ENCODE results near the gene ZNF800. TPM values are rescaled to one million over a fixed set of nuclear protein-coding genes. Genes with fewer than 3 reads are reported as not detected.

The ZNF800 gene
- total and polyA plus RNA-seq, 4 experiments from 2014 or later, result 25.6 to 63.3 (median 60.4) TPM

DNA sequence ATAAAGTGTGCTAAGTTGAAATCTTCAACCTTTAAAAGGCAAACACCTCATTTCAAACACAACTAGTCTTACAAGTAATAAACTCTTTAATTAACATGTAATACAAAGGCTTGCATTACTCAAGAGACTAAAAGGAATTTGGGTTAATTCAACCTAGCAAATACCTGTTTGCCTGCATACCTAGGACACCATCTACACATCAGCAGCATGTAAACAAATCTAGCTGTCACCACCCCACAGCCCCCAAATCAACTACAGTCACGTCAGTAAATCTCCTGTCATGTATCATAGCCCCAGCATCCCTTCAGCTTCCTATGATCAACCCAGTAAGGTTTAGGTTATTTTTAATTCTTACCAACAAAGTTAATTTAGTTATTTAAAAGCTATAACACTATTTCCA, 33.5 kb downstream of the ZNF800 start:
- H3K9me3 ChIP-seq (ENCODE audit: control insufficient read depth in 1 of 2, low read length in 2 of 2), result no peaks in the 10 kb centered on the region
- ChIA-PET CTCF (ENCODE audit: partially characterized antibody) (interaction anchor here (1.4 kb wide), 1 partner anchor 11 kb away, joined by 3 read pairs; no protein-coding TSS in a partner anchor), POLR2A (ENCODE audit: partially characterized antibody) (no interaction called here)
- no peak overlapping the region for H3K4me3 Mint-ChIP-seq
- no peaks in the 10 kb centered on the region for H3K4me1 ChIP-seq (ENCODE audit: insufficient read depth, low read length)
- H3K36me3 Mint-ChIP-seq, result peaks cover 6 to 28% of the 10 kb centered on the region in 2 donors
- peak overlapping the region in 3 of 7 donors; percentile 10 to 12 (median 11) for H3K27ac Mint-ChIP-seq
- H3K27me3 ChIP-seq (ENCODE audit: insufficient read depth, low read length), result no peaks in the 10 kb centered on the region
- no peaks in the 10 kb centered on the region for H3K9me3 Mint-ChIP-seq
- H3K36me3 ChIP-seq (ENCODE audit: insufficient read depth, low read length), result peaks cover 13% of the 10 kb centered on the region
- no peak overlapping the region for H3K27ac ChIP-seq (ENCODE audit: low read depth, low read length)
- DNase-seq, result no peak
- H3K4me1 Mint-ChIP-seq, result peaks cover 4 to 18% (median 9%) of the 10 kb centered on the region in 4 donors
- intact Hi-C loops (cut with micrococcal nuclease), result no loop called here
- no peaks in the 10 kb centered on the region for H3K27me3 Mint-ChIP-seq
- H3K4me3 ChIP-seq (ENCODE audit: low read length in 2 of 2), result no peak overlapping the region

DNA sequence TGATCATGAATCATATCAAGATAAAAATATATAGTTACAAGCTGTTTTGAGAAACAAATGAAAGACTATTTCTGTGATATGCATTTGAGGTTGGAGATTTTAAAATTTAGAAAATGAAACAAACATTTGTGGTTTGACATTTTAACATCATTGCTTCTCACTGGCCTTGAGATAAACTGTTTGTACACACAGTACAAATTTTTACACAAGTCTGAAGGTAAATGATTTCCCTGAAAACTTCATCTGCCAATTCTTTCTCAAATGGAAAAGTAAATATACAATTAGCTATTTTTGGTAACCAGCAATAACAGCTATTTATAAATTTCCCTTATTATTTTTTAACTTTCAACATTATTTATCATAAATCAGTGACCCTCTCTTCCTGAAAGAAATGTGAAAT, 38.6 kb downstream of the ZNF800 start:
- Mint-ChIP-seq H3K4me3 (no peak overlapping the region), H3K9me3 (no peaks in the 10 kb centered on the region), H3K27ac (no peak overlapping the region), H3K36me3 (peaks cover 5 to 26% of the 10 kb centered on the region in 2 donors), H3K4me1 (peaks cover 8 to 18% (median 15%) of the 10 kb centered on the region in 4 donors), H3K27me3 (no peaks in the 10 kb centered on the region)
- DNase-seq, result no peak
- Histone ChIP-seq H3K27me3 (ENCODE audit: insufficient read depth, low read length) (no peaks in the 10 kb centered on the region), H3K4me1 (ENCODE audit: insufficient read depth, low read length) (no peaks in the 10 kb centered on the region), H3K9me3 (ENCODE audit: control insufficient read depth in 1 of 2, low read length in 2 of 2) (no peaks in the 10 kb centered on the region), H3K4me3 (ENCODE audit: low read length in 2 of 2) (no peak overlapping the region), H3K36me3 (ENCODE audit: insufficient read depth, low read length) (no peaks in the 10 kb centered on the region), H3K27ac (ENCODE audit: low read depth, low read length) (no peak overlapping the region)
- ChIA-PET POLR2A (ENCODE audit: partially characterized antibody) (interaction anchor here (0.6 to 2.9 kb wide), 2 partner anchors 37 to 39 kb away, joined by 3 to 14 read pairs; partner anchors contain the start of gene ZNF800), CTCF (ENCODE audit: partially characterized antibody) (interaction anchor here (1.0 kb wide), 1 partner anchor 39 kb away, joined by 3 read pairs; the partner anchor contains the start of gene ZNF800)
- intact Hi-C loops (cut with micrococcal nuclease), result no loop called here

GRCh38 chr7:127350586-127350985, 41.9 kb downstream of the ZNF800 start:
- Mint-ChIP-seq H3K36me3 (peaks cover 0 to 13% of the 10 kb centered on the region in 2 donors), H3K4me3 (no peak overlapping the region), H3K4me1 (peaks cover 19 to 31% (median 21%) of the 10 kb centered on the region in 4 donors), H3K27me3 (no peaks in the 10 kb centered on the region), H3K9me3 (no peaks in the 10 kb centered on the region), H3K27ac (peak overlapping the region in 1 of 7 donors; percentile 26)
- H3K4me1 ChIP-seq (ENCODE audit: insufficient read depth, low read length), result peaks cover 9% of the 10 kb centered on the region
- H3K4me3 ChIP-seq (ENCODE audit: low read length in 2 of 2), result no peak overlapping the region
- ChIA-PET CTCF (ENCODE audit: partially characterized antibody) (interaction anchor here (0.9 to 4.4 kb wide), 4 partner anchors 27 to 98 kb away, joined by 3 to 44 read pairs (median 4); no protein-coding TSS in a partner anchor), POLR2A (ENCODE audit: partially characterized antibody) (interaction anchor here (0.9 to 1.8 kb wide), 2 partner anchors 41 to 531 kb away, joined by 3 to 10 read pairs; partner anchors contain the start of gene ZNF800)
- H3K27me3 ChIP-seq (ENCODE audit: insufficient read depth, low read length), result no peaks in the 10 kb centered on the region
- intact Hi-C loops (cut with micrococcal nuclease), result no loop called here
- H3K36me3 ChIP-seq (ENCODE audit: insufficient read depth, low read length), result no peaks in the 10 kb centered on the region
- no peak for DNase-seq
- H3K27ac ChIP-seq (ENCODE audit: low read depth, low read length), result no peak overlapping the region
- no peaks in the 10 kb centered on the region for H3K9me3 ChIP-seq (ENCODE audit: control insufficient read depth in 1 of 2, low read length in 2 of 2)

GRCh38 chr7:127349881-127350280, 42.6 kb downstream of the ZNF800 start:
- Mint-ChIP-seq H3K27me3 (no peaks in the 10 kb centered on the region), H3K27ac (peak overlapping the region in 2 of 7 donors; percentile 10 to 43), H3K36me3 (peaks cover 0 to 10% of the 10 kb centered on the region in 2 donors), H3K4me1 (peaks cover 17 to 31% (median 20%) of the 10 kb centered on the region in 4 donors), H3K9me3 (no peaks in the 10 kb centered on the region), H3K4me3 (no peak overlapping the region)
- intact Hi-C loops (cut with micrococcal nuclease), result loop anchor here (5.0 kb wide), 3 partner anchors 42 to 237 kb away; partner anchors contain the start of genes ARF5, GCC1, GRM8 and ZNF800
- ChIA-PET POLR2A (ENCODE audit: partially characterized antibody) (interaction anchor here (3.5 kb wide), 1 partner anchor 43 kb away, joined by 37 read pairs; the partner anchor contains the start of gene ZNF800), CTCF (ENCODE audit: partially characterized antibody) (interaction anchor here (1.0 to 4.4 kb wide), 10 partner anchors 17 to 860 kb away, joined by 3 to 44 read pairs (median 6); partner anchors contain the start of gene ZNF800)
- Histone ChIP-seq H3K36me3 (ENCODE audit: insufficient read depth, low read length) (no peaks in the 10 kb centered on the region), H3K4me1 (ENCODE audit: insufficient read depth, low read length) (peaks cover 9% of the 10 kb centered on the region), H3K9me3 (ENCODE audit: control insufficient read depth in 1 of 2, low read length in 2 of 2) (no peaks in the 10 kb centered on the region), H3K4me3 (ENCODE audit: low read length in 2 of 2) (no peak overlapping the region), H3K27me3 (ENCODE audit: insufficient read depth, low read length) (no peaks in the 10 kb centered on the region), H3K27ac (ENCODE audit: low read depth, low read length) (no peak overlapping the region)
- no peak for DNase-seq

GRCh38 chr7:127348247-127348631, 44.3 kb downstream of the ZNF800 start:
- Histone ChIP-seq H3K4me1 (ENCODE audit: insufficient read depth, low read length) (peaks cover 9% of the 10 kb centered on the region), H3K9me3 (ENCODE audit: control insufficient read depth in 1 of 2, low read length in 2 of 2) (no peaks in the 10 kb centered on the region), H3K36me3 (ENCODE audit: insufficient read depth, low read length) (no peaks in the 10 kb centered on the region), H3K4me3 (ENCODE audit: low read length in 2 of 2) (no peak overlapping the region), H3K27me3 (ENCODE audit: insufficient read depth, low read length) (no peaks in the 10 kb centered on the region), H3K27ac (ENCODE audit: low read depth, low read length) (no peak overlapping the region)
- DNase-seq, result no peak
- ChIA-PET CTCF (ENCODE audit: partially characterized antibody) (interaction anchor here (0.6 to 4.4 kb wide), 35 partner anchors 9 to 861 kb away, joined by 3 to 44 read pairs (median 3); partner anchors contain the start of genes GRM8 and ZNF800), POLR2A (ENCODE audit: partially characterized antibody) (interaction anchor here (1.0 to 3.5 kb wide), 7 partner anchors 26 to 302 kb away, joined by 3 to 37 read pairs (median 4); partner anchors contain the start of gene ZNF800)
- H3K27me3 Mint-ChIP-seq, result no peaks in the 10 kb centered on the region
- H3K9me3 Mint-ChIP-seq, result peaks cover 0 to 3% (median 0%) of the 10 kb centered on the region in 8 donors
- H3K36me3 Mint-ChIP-seq, result peaks cover 0 to 7% of the 10 kb centered on the region in 2 donors
- intact Hi-C loops (cut with micrococcal nuclease), result loop anchor here (5.0 kb wide), 3 partner anchors 44 to 239 kb away; partner anchors contain the start of genes ARF5, GCC1, GRM8 and ZNF800
- H3K4me1 Mint-ChIP-seq, result peaks cover 17 to 31% (median 20%) of the 10 kb centered on the region in 4 donors
- peak overlapping the region in 3 of 7 donors; percentile 19 to 58 (median 42) for H3K27ac Mint-ChIP-seq
- peak overlapping the region; percentile 58 to 77 (median 70) for H3K4me3 Mint-ChIP-seq

- Histone ChIP-seq H3K4me3 (ENCODE audit: low read length in 2 of 2) (no peak overlapping the region), H3K36me3 (ENCODE audit: insufficient read depth, low read length) (no peaks in the 10 kb centered on the region), H3K4me1 (ENCODE audit: insufficient read depth, low read length) (peaks cover 9% of the 10 kb centered on the region), H3K27ac (ENCODE audit: low read depth, low read length) (no peak overlapping the region), H3K9me3 (ENCODE audit: control insufficient read depth in 1 of 2, low read length in 2 of 2) (no peaks in the 10 kb centered on the region), H3K27me3 (ENCODE audit: insufficient read depth, low read length) (no peaks in the 10 kb centered on the region)
- Mint-ChIP-seq H3K27me3 (no peaks in the 10 kb centered on the region), H3K27ac (peak overlapping the region in 3 of 7 donors; percentile 19 to 58 (median 42)), H3K4me1 (peaks cover 17 to 31% (median 20%) of the 10 kb centered on the region in 4 donors), H3K36me3 (peaks cover 0 to 6% of the 10 kb centered on the region in 2 donors), H3K9me3 (peaks cover 0 to 3% (median 0%) of the 10 kb centered on the region in 8 donors), H3K4me3 (peak overlapping the region; percentile 60 to 87 (median 74))
- peak; percentile 68 to 74 (median 71) for DNase-seq
- POLR2A ChIA-PET (ENCODE audit: partially characterized antibody), result interaction anchor here (1.0 to 3.5 kb wide), 6 partner anchors 25 to 303 kb away, joined by 3 to 37 read pairs (median 6); partner anchors contain the start of gene ZNF800
- intact Hi-C loops (cut with micrococcal nuclease), result loop anchor here (1.0 to 5.0 kb wide), 6 partner anchors 25 to 240 kb away; partner anchors contain the start of genes ARF5, GCC1, GRM8 and ZNF800
- CTCF ChIA-PET (ENCODE audit: partially characterized antibody), result interaction anchor here (0.6 to 4.4 kb wide), 37 partner anchors 9 to 862 kb away, joined by 3 to 44 read pairs (median 3); partner anchors contain the start of genes GRM8 and ZNF800
Observed at GRCh38 chr7:127347567-127348246, 44.8 kb downstream of the ZNF800 start.
